Osteocyte (in vitro differentiated cells): ENCODE measurements around the gene KPNA2. TPM values are rescaled to one million over a fixed set of nuclear protein-coding genes. Genes with fewer than 3 reads are reported as not detected.
A peak's percentile ranks its signal among the peaks of the same experiment; 100 is the strongest.

Experiments
- DNase-seq: peaks from one replicate; pipeline ENCODE4 v3.0.0; 2021; ENCODE audit warnings: mixed read lengths; ENCODE audit not compliant: unreplicated experiment; ENCODE audit errors: extremely low spot score
- H3K27ac Mint-ChIP-seq: one replicate; pipeline ENCODE4 v1.8.0; 2021; ENCODE audit warnings: mild to moderate bottlenecking, mixed read lengths; ENCODE audit not compliant: unreplicated experiment
- H3K27me3 Mint-ChIP-seq: one replicate; pipeline ENCODE4 v1.8.0; 2021; ENCODE audit warnings: mixed read lengths; ENCODE audit not compliant: unreplicated experiment
- H3K36me3 Mint-ChIP-seq: one replicate; pipeline ENCODE4 v1.8.0; 2021; ENCODE audit warnings: mixed read lengths; ENCODE audit not compliant: unreplicated experiment
- H3K4me1 Mint-ChIP-seq: one replicate; pipeline ENCODE4 v1.8.0; 2021; ENCODE audit warnings: mixed read lengths; ENCODE audit not compliant: unreplicated experiment
- H3K4me3 Mint-ChIP-seq: one replicate; pipeline ENCODE4 v1.8.0; 2021; ENCODE audit warnings: mild to moderate bottlenecking, moderate library complexity, mixed read lengths; ENCODE audit not compliant: unreplicated experiment
- H3K9me3 Mint-ChIP-seq: one replicate; pipeline ENCODE4 v1.8.0; 2021; ENCODE audit warnings: mixed read lengths; ENCODE audit not compliant: unreplicated experiment
- long read RNA-seq: library from polyadenylated mRNA; unstranded; transcript quantifications from one replicate; pipeline ENCODE4 v2.0.0, GENCODE V29; 2021
- total RNA-seq: library from RNA; stranded (reverse); gene quantifications from 2 replicates; pipeline ENCODE4 v1.2.1, GENCODE V29; 2021
- TF ChIP-seq, protein P1 (sequence below): fragments of 200-600 bp; sonication (generic); IDR thresholded peaks from 2 replicates; pipeline ENCODE4 v1.5.0; 2021; ENCODE audit warnings: antibody characterized with exemption, mild to moderate bottlenecking, moderate library complexity

KPNA2 gene
- 95.0 and 102 TPM in 2 replicates for total RNA-seq
- long read RNA-seq, transcript KPNA2-201 (11 exons, 2,181 nt) = major isoform, 1,563 of 1,635 reads
- long read RNA-seq, partial matches to known transcripts = 45 of 1,635 reads
- long read RNA-seq, other reads (novel, unspliced or antisense) = 24 of 1,635 reads

DNA sequence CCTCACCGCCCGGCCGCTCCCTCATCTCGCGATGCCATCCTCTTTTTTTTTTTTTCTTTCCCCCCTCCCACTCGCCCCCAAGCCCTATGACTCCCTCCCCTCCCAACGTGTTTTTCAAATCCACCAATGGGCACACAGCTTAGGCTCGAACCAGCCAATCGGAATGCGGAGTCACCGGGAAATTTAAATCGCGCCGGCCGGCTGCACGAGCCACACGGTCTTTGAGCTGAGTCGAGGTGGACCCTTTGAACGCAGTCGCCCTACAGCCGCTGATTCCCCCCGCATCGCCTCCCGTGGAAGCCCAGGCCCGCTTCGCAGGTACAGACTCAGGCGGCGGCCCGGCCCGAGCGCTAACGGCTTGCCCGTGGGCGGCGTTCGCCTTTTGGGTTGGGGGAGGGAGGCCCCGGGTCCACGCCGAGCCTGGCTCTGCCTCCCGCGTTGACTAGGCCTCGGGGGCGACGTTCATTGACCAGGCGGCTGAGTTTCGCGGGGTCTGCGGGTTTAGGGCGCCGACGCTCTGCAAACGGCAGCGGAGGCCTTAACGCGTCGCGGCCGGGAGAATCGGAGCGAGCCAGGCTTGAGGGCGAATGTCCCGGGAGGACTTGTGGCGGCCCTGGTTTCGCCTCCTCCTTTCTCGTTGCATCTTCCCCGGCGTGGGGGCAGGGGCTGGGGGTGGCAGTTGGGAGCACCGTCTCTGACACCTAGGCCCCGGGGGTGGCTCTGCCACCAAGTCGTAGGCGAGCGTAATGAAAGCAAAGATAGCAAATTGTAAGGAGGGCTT, at the start of gene KPNA2:
KPNA2 (plus strand) TSS at position 213 of the 781 bp plus-strand sequence. CDS start 1,398 bp downstream, outside the sequence.
- H3K27ac Mint-ChIP-seq = peak within 1 kb of the TSS; percentile 95
- H3K9me3 Mint-ChIP-seq = no peaks in the 10 kb centered on the region
- peak within 1 kb of the TSS; percentile 96 for H3K4me3 Mint-ChIP-seq
- DNase-seq = peak; percentile 97
- H3K36me3 Mint-ChIP-seq = peaks cover 22% of the 10 kb centered on the region
- TF ChIP-seq, protein P1, sequence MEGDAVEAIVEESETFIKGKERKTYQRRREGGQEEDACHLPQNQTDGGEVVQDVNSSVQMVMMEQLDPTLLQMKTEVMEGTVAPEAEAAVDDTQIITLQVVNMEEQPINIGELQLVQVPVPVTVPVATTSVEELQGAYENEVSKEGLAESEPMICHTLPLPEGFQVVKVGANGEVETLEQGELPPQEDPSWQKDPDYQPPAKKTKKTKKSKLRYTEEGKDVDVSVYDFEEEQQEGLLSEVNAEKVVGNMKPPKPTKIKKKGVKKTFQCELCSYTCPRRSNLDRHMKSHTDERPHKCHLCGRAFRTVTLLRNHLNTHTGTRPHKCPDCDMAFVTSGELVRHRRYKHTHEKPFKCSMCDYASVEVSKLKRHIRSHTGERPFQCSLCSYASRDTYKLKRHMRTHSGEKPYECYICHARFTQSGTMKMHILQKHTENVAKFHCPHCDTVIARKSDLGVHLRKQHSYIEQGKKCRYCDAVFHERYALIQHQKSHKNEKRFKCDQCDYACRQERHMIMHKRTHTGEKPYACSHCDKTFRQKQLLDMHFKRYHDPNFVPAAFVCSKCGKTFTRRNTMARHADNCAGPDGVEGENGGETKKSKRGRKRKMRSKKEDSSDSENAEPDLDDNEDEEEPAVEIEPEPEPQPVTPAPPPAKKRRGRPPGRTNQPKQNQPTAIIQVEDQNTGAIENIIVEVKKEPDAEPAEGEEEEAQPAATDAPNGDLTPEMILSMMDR = no peak
- H3K27me3 Mint-ChIP-seq = no peaks in the 10 kb centered on the region
- H3K4me1 Mint-ChIP-seq = peaks cover 33% of the 10 kb centered on the region

DNA sequence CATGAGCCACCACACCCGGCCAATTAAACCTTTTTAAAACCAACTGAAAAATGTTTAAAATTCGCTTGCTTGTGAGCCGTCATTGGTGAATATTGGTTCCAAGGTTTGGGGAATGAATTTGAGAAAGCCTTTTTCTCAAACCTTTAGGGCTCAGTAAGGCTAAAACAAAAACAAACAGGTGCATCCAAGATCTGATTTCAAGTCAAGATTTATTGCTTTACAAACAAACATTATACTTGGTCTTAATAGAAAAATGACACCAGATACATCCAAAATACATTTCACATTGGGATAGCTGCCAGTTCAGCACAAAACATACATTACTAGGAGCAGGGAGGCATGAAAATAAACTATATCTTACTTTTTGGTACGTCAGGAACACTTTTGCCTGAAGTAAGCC, 44.6 kb upstream of the KPNA2 start:
- H3K9me3 Mint-ChIP-seq = no peaks in the 10 kb centered on the region
- H3K36me3 Mint-ChIP-seq = no peaks in the 10 kb centered on the region
- H3K27ac Mint-ChIP-seq = peak overlapping the region; percentile 35
- no peak overlapping the region for H3K4me3 Mint-ChIP-seq
- no peaks in the 10 kb centered on the region for H3K27me3 Mint-ChIP-seq
- H3K4me1 Mint-ChIP-seq = peaks cover 25% of the 10 kb centered on the region
- DNase-seq = no peak
- TF ChIP-seq, protein P1 = no peak

DNA sequence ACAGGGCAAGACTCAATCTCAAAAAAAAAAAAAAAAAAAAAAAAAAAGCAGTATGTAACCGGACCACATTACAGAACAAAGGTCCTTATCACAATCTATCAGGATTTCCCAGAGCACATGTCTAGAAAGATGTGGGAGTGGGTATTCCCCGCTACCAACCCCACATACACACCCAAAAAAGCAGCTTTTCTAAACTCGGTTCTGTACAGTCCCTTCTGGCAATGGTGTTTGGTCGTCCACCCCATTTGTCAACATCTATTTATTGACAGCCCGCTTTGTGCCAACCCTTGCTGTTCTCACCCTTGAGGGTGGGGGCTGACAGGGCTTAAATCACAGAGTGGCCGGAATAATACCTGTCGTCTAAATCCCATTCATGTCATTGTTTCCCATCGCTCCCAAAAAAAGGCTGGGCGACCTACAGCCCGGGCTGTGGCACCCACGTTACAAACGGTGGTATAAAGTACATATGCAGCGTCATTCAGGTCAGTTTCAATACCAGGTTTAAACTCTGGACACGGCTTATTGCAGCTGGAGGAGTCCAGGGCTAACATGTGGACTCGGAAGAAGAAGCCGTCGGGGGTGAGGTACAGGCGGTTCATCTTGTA, 42.9 kb upstream of the KPNA2 start:
- Mint-ChIP-seq H3K27ac (peak overlapping the region; percentile 96), H3K9me3 (no peaks in the 10 kb centered on the region), H3K27me3 (no peaks in the 10 kb centered on the region), H3K4me1 (peaks cover 32% of the 10 kb centered on the region), H3K4me3 (peak overlapping the region; percentile 91), H3K36me3 (no peaks in the 10 kb centered on the region)
- TF ChIP-seq, protein P1 = no peak
- no peak for DNase-seq

DNA sequence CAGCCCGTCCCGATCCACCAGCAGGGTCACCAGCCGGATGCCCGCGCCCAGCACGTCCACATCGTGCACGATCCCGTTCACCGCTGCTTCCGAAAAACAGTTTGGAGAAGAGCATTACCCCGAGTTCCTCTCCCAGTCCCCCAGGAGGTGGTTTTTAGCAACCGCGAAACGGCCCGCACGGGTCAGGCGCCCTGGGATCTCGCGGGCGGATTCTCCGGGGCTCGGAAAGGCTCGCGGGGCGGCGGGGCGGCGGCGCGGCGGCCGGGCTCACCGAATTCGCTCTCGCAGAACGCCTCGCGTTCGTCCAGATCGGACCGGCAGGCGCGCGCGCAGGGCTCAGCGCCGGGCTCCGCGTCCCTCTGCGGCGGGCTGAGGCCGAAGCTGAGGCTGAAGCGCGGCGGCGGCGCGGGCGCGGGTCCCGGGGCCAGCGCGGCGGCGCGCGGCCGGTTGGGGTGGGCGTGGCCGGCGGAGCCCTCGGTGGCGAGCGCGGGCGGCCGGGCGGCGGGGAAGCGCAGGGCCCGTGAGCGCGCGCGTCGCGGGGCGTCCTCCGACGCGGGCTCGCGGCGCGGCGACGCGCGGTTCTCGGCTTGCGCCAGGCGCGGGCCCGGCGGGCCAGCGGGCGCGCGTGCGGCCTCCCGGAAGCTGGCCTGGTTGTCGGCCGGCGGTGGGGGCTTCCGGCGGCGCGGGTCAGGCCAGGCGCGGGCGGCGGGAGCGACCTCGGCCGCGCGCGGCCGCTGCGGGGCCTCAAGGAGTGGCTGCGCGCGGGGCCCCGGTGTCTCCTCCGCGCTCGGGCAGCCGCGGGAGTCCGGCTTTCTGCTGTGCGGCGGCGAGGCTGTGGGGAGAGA, 42.2 kb upstream of the KPNA2 start:
- DNase-seq = peak; percentile 94
- TF ChIP-seq, protein P1 = no peak
- peaks cover 33% of the 10 kb centered on the region for H3K4me1 Mint-ChIP-seq

More for the DNA sequence above, 42.2 kb upstream of the KPNA2 start:
- Mint-ChIP-seq H3K27me3 (no peaks in the 10 kb centered on the region), H3K4me3 (peak overlapping the region; percentile 91), H3K9me3 (no peaks in the 10 kb centered on the region), H3K27ac (peak overlapping the region; percentile 96), H3K36me3 (no peaks in the 10 kb centered on the region)
